Hindlimb muscle (tissue), 1 donor: ENCODE data around the gene BEAN1. TPM values are rescaled to one million over a fixed set of nuclear protein-coding genes. Genes with fewer than 3 reads are reported as not detected.
"Not testable (repeated sequence)": the region's sequence is repeated elsewhere in the genome, so short reads cannot be mapped to it uniquely, and the experiment has no call there.

Source experiments
- DNase-seq: peaks from one replicate; pipeline ENCODE4 v3.0.0-alpha.2; 2013
- polyA plus RNA-seq: library from polyadenylated mRNA; unstranded; fragments of 120-200 nt; gene quantifications from one replicate; pipeline ENCODE4 v1.2.1, GENCODE V29; 2013; ENCODE audit not compliant: insufficient read length

Gene BEAN1
- polyA plus RNA-seq, 1 donor = 0.79 TPM

DNA sequence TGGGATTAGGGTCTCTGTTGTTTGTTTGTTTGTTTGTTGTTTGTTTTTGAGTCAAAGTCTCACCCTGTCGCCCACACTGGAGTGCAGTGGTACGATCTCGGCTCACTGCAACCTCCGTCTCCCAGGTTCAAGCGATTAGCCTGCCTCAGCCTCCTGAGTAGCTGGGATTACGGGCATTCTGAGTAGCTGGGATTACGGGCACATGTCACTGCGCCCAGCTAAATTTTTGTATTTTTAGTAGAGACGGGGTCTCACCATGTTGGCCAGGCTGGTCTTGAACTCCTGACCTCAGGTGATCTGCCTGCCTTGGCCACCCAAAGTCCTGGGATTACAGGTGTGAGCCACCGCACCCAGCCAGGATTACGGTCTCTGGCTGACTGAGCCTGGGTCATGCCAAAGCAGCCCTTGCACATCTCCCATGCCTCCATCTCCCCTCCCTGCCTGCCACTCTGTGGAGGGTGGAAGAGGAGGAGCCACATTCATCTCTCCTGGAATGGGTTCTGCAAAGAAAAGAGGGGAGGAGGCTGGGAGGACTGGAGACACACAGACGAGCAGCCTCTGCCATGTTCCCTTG is 59.2 kb downstream of the BEAN1 start:
- DNase-seq = no peak

GRCh38 chr16:66486773-66487579 is 59.9 kb downstream of the BEAN1 start:
- peak; percentile 38 for DNase-seq

DNA sequence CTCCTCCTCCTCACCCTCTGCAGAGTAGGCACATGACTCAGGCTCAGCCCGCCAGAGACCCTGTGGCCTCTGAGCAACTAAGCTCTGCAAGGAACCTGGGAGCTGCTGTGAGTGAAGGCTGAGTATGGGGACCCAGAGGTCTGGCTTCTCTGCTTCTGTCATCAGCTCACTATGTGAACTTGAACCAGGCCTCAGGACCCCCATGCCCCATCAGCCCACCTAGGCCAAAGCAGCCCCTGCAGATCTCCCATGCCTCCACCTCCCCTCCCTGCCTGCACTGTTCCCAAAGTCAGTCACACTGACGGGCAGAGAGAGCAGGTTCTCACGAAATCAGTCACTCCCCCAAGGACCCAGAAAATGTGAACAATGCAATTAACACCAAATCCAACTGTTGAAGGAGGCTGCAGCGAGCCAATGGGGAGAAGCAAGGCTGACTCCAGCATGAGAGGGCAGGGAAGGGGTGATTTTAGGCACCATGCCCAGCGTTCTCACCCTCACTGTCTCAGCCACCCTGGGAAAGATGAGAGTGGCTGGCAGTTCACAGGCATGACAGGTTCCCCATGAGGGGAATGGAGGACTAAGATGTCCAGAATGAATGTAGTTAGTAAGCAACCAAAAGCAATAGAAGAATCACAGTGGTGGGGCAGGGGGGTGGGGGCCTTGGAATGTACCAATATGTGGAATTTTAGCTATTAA is 60.6 kb downstream of the BEAN1 start:
- no peak for DNase-seq

DNA sequence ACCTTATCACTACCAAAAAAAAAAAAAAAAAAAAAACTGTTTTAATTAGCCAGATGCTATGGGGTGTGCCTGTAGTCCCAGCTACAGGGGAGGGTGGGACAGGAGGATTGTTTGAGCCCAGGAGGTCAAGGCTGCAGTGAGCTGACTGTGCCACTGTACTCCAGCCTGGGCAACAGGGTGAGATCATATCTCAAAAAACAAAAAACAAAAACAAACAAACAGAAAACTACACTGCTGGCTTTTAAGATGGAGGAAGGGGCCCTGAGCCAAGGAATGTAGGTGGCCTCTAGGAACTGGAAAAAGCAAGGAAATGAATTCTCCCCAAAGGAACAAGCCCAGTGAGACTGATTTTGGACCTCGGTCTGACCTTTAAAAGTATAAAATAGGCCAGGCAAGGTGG is 61.4 kb downstream of the BEAN1 start:
- no peak for DNase-seq

DNA sequence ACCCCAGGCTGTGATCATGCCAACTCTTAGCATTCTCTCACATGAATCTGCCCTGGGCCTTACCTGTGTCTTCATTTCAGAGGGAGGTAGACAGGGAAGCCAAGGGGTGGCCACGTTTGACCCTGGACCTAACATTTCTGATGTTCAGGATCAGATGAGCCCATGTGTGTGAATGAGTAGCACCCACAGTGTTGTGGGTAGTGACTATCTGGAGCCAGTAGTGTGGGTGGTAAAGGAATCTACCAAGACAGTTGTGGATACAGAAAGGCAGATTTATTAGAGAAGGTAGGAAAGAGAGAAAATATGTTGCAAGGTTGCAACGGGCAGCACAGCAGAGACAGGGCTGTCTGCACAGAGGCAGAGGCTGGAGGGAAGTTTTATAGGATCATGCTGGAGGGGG is 62.3 kb downstream of the BEAN1 start:
- no peak for DNase-seq

- DNase-seq = no peak
These were observed 62.7 kb downstream of the BEAN1 start for GRCh38 chr16:66489818-66490217.

- DNase-seq = no peak
These were observed 64.0 kb downstream of the BEAN1 start for GRCh38 chr16:66490774-66491715.

- no peak for DNase-seq
These were observed 64.6 kb downstream of the BEAN1 start for GRCh38 chr16:66491716-66492064.

DNA sequence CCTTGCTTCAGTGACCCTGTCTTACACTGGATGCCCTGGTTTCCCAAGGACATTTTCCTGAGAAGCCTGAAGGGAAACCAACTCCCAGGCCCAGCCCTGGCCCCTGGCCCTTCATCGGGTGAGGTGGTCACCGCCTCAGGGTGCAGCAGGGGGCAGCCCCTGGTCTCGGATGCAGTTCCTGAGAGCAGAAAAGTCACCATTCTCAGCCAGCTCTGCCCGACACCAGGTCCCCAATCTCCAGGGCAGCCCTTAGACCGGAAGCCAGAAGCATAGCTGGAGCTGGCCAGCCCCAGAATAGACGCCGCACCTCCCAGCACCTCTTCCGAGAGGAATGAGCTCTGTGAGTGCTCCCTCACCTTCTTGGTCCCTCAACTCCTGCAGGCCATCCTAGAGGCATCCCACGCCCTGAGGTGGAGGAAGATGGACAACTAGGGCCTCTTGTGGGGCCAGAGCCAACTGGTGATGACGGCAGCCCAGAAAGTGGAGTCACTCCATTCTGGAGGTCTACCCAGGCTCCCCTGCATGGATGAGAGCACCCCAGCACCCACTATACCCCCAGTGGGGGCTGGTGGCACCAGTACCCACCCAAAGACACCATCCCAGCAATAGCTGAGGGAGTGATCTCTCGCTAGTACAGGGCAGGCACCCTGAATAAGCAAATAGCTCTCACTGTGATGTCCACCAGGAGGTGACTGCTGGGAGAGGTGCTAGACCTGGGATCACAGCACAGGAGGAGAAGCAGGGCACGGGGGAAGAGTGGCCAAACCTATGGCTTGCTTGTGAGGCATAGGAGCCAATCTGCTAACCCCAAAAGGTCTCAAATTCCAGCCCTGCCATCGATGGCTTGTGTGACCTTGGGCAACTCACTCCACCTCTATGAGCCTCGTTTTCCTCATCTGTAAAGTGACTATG is 66.7 kb downstream of the BEAN1 start:
- no peak for DNase-seq

DNA sequence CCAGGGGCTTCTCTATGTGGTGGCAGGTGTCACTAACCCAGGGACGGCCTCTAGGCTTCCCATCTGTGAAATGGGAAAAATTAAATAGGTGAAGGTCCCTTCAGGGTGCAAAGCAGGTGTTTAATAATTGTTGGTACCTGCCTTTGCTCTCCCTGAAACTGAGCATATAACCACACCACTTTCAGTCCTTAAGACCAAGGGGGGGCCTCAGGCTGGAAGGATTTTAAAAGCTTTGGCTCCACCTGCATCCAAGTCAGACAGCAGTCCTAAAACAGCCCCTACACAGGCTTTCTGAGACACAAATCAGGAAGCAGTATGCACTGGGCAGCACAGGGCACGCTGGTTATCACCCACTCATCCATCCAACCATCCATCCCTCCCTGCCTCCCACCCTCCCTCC is 67.8 kb downstream of the BEAN1 start:
- no peak for DNase-seq

- no peak for DNase-seq
These were observed 68.3 kb downstream of the BEAN1 start for GRCh38 chr16:66495440-66495839.

DNA sequence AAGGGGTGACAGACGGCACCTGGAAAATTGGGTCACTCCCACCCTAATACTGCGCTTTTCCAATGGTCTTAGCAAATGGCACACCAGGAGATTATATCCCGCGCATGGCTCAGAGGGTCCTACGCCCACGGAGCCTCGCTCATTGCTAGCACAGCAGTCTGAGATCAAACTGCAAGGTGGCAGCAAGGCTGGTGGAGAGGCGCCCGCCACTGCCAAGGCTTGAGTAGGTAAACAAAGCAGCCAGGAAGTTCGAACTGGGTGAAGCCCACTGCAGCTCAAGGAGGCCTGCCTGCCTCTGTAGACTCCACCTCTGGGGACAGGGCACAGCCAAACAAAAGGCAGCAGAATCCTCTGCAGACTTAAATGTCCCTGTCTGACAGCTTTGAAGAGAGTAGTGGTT is 69.1 kb downstream of the BEAN1 start:
- not testable (repeated sequence) for DNase-seq

DNA sequence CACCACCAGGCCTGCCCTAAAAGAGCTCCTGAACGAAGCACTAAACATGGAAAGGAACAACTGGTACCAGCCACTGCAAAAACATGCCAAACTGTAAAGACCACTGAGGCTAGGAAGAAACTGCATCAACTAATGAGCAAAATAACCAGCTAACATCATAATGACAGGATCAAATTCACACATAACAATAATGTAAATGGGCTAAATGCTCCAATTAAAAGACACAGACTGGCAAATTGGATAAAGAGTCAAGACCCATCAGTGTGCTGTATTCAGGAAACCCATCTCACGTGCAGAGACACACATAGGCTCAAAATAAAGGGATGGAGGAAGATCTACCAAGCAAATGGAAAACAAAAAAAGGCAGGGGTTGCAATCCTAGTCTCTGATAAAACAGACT is 70.8 kb downstream of the BEAN1 start:
- not testable (repeated sequence) for DNase-seq

- not testable (repeated sequence) for DNase-seq
These were observed 74.5 kb downstream of the BEAN1 start for GRCh38 chr16:66501563-66501962.

GRCh38 chr16:66502020-66502913 is 75.2 kb downstream of the BEAN1 start:
- no peak for DNase-seq

GRCh38 chr16:66503030-66503429 is 75.9 kb downstream of the BEAN1 start:
- no peak for DNase-seq

GRCh38 chr16:66503612-66504011 is 76.5 kb downstream of the BEAN1 start:
- no peak for DNase-seq

DNA sequence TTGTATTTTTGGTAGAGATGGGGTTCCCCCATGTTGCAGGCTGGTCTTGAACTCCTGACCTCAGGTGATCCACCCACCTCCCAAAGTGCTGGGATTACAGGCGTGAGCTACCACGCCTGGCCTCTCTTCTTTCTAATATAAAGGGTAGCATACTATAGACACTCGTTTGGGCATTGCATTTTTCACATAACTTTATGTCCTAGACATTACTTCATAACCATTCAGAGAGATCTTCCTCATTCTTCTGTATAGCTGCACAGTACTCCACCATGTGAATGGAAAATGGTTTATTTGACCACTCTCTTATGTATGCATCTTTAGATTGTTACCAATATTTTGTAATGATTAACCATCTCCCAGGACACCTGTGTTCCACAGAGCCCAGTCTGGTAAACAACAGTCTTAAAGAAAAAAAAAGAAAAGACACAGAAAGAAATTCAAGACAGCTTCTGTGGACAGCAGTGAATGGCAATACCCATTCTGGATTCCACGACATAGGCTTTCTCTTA is 80.7 kb downstream of the BEAN1 start:
- DNase-seq = no peak

DNA sequence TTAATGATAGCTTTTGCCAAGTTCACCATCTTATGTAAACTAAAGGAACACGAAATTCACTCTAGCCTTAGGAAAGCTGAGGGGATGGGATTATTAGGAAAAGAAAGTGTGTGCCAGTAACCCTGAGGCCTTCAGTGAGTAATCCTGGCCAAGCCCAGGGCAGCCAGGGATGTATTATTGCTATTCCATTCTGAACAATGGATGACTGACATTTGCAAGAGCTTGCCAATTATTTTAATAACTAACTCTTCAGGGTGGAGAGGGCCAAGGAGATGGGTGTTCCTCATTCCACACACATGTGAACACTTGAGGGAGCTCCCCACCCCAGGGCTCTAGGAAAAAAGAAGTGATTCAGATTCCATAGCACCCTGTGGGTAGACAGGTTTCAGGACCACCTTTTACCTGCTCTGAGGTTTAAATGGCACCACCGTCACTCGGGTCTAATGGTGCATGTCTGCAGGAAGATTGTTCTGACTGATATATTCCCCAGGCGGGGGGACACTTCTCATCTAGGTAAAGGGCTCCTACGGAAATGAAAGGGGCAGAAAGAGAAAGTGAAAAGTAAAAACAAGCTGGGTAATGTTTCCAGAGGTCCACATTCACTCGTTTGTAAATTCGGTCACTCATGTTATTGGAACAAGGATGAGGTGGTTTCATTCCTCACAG is 81.3 kb downstream of the BEAN1 start:
- no peak for DNase-seq
